Measurements from ENCODE around the gene DCDC2C.

The DCDC2C gene

DNA sequence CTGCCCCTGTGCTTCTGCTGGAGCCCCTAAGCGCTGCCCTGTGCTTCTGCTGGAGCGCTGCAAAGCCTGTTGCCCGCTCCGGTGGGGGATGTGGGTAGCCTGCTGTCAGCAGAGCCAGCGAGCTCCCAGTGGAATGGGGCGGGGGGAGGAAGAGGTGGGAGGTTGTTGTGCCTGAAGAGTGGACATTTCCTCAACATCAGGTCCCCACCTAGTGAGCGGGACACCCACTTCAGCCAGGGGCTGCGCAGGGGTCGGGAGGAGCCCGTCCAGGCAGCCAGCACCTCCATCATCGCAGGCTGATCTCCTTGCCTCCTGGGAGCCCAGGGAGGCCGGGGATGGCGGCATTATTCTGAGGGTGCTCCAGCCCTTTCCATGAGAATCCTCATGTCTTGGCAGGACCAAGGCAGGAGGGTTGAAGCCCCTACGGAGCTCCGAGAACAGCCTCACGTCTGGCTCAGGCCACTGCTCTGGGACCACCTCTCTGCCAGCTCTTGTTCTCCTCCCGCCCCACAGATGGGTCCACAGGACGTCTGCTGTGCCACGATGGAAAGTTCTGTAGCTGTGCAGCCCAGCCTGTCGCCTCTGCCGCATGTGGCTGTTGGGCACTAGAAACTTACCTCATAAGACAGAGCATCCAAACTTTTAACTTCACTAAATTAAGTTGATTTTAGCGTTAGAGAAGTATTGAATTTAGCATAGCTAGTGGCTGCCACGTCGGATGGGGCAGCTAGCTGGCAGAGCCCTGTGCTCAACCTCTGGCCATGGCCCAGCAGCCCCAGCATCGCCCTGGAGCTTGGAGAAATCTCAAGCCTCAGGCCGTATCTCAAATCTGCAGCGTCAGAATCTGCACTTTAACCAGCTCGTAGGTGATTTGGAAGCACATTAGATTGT is 47.3 kb upstream of the DCDC2C start:
- Histone ChIP-seq H3K36me3 (ENCODE audit: insufficient read depth, low read length) (no peaks in the 10 kb centered on the region), H3K4me1 (ENCODE audit: insufficient read depth, low read length, poor library complexity, severe bottlenecking) (peaks cover 7% of the 10 kb centered on the region), H3K9me2 (replicated peaks; ENCODE audit: low read depth, low read length) (no peaks in the 10 kb centered on the region), H3K9ac (ENCODE audit: low read depth, low read length, poor library complexity, severe bottlenecking) (no peak overlapping the region), H4K20me1 (ENCODE audit: insufficient read depth, low read length, poor library complexity, severe bottlenecking) (no peaks in the 10 kb centered on the region), H3F3A (ENCODE audit: low read depth) (no peaks in the 10 kb centered on the region), H2AFZ (ENCODE audit: low read length) (no peak overlapping the region), H3K27me3 (ENCODE audit: insufficient read depth, low read length, poor library complexity, severe bottlenecking) (no peaks in the 10 kb centered on the region), H3K79me2 (ENCODE audit: insufficient read depth, low read length) (no peaks in the 10 kb centered on the region), H3K4me2 (ENCODE audit: low read depth, low read length, poor library complexity, severe bottlenecking) (no peak overlapping the region), H3K4me3 (ENCODE audit: low read length, poor library complexity, severe bottlenecking) (no peak overlapping the region), H3K9me3 (ENCODE audit: insufficient read depth, low read depth, low read length) (no peaks in the 10 kb centered on the region)
- TF ChIP-seq, protein P1, sequence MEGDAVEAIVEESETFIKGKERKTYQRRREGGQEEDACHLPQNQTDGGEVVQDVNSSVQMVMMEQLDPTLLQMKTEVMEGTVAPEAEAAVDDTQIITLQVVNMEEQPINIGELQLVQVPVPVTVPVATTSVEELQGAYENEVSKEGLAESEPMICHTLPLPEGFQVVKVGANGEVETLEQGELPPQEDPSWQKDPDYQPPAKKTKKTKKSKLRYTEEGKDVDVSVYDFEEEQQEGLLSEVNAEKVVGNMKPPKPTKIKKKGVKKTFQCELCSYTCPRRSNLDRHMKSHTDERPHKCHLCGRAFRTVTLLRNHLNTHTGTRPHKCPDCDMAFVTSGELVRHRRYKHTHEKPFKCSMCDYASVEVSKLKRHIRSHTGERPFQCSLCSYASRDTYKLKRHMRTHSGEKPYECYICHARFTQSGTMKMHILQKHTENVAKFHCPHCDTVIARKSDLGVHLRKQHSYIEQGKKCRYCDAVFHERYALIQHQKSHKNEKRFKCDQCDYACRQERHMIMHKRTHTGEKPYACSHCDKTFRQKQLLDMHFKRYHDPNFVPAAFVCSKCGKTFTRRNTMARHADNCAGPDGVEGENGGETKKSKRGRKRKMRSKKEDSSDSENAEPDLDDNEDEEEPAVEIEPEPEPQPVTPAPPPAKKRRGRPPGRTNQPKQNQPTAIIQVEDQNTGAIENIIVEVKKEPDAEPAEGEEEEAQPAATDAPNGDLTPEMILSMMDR (conservative IDR thresholded peaks at IDR 0.05; ENCODE audit: low read length) = no peak
- no peak for TF ChIP-seq EZH2phosphoT487 (IDR thresholded peaks at IDR 0.05; ENCODE audit: borderline replicate concordance)

DNA sequence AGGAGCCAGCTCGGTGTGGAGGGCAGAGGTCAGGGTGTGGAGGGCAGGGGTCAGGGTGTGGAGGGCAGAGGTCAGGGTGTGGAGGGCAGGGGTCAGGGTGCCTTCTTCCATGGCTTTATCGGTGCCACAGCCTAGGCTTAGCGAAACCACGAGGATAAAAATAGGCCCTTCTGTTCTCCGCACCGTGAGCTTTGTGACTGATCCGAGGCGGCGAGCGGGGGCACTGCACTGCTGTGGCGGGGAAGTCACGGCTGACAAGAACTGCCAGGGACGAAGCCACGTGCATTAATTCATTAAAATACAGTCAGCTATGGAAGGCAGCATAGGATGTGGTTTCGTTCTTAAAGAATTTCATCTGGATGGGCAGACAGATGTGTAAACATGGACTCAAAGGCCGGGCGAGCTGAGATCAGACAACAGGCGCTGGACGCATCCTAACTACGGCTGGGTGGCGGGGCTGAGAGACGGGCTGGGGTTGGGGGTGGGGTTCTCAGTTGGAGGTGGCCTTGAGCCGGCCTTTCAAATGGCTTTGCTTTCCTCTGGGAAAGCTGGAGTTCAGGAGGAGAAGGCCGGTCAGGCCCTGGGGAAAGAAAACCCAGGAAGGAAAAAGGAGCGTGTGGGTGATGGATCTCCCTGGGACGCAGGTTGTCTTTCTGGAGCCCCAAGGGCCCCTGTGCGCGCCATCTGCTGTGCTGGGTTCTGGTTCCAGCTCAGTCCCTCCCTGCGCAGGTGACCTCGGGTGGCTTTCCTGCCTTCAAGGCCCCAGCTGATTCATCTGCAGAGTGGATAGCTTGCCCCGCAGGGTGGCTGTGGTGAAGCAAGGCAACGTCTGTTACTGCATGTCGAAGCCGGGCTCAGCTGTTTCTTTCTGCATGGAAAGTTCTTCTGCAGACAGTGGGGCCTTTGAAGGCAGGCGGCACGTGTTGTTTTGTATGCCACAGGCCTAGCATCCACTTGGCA is 46.3 kb upstream of the DCDC2C start:
- Histone ChIP-seq H3K4me2 (ENCODE audit: low read depth, low read length, poor library complexity, severe bottlenecking) (no peak overlapping the region), H3K79me2 (ENCODE audit: insufficient read depth, low read length) (no peaks in the 10 kb centered on the region), H3K9me2 (replicated peaks; ENCODE audit: low read depth, low read length) (no peaks in the 10 kb centered on the region), H3K27me3 (ENCODE audit: insufficient read depth, low read length, poor library complexity, severe bottlenecking) (no peaks in the 10 kb centered on the region), H4K20me1 (ENCODE audit: insufficient read depth, low read length, poor library complexity, severe bottlenecking) (no peaks in the 10 kb centered on the region), H3K4me1 (ENCODE audit: insufficient read depth, low read length, poor library complexity, severe bottlenecking) (peaks cover 2% of the 10 kb centered on the region), H3K9me3 (ENCODE audit: insufficient read depth, low read depth, low read length) (no peaks in the 10 kb centered on the region), H2AFZ (ENCODE audit: low read length) (no peak overlapping the region), H3K4me3 (ENCODE audit: low read length, poor library complexity, severe bottlenecking) (no peak overlapping the region), H3K9ac (ENCODE audit: low read depth, low read length, poor library complexity, severe bottlenecking) (no peak overlapping the region), H3K36me3 (ENCODE audit: insufficient read depth, low read length) (no peaks in the 10 kb centered on the region), H3F3A (ENCODE audit: low read depth) (no peaks in the 10 kb centered on the region)
- TF ChIP-seq EZH2phosphoT487 (IDR thresholded peaks at IDR 0.05; ENCODE audit: borderline replicate concordance) = no peak
- TF ChIP-seq, protein P1 (conservative IDR thresholded peaks at IDR 0.05; ENCODE audit: low read length) = no peak

DNA sequence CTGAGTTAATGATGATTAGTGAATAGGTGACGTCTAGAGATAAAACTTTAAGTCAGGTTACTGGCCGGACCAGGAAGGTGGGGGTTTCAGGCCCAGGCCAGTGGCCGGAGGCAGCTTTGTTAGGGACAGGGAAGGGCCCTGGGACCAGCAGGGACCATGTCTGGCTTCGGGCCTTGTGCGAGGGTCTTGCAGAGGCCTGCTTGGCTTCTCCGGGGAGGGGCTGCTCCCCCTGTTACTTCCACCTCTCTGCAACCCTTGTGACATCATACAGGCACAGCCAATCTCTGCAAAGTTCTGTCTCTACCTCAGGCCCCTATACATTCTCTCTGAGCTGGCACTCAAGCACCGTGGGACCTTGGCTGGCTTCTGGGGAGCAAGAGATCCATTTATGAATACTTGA is 45.5 kb upstream of the DCDC2C start, which contains the start of gene ALLC:
Gene ALLC (plus strand): TSS at position 320 of the 400 bp plus-strand sequence. CDS start 12,958 bp downstream, outside the sequence.
- Histone ChIP-seq H3K79me2 (ENCODE audit: insufficient read depth, low read length) (no peaks in the 10 kb centered on the region), H4K20me1 (ENCODE audit: insufficient read depth, low read length, poor library complexity, severe bottlenecking) (no peaks in the 10 kb centered on the region), H3K36me3 (ENCODE audit: insufficient read depth, low read length) (no peaks in the 10 kb centered on the region), H3K9me3 (ENCODE audit: insufficient read depth, low read depth, low read length) (no peaks in the 10 kb centered on the region), H3F3A (ENCODE audit: low read depth) (no peaks in the 10 kb centered on the region), H3K27me3 (ENCODE audit: insufficient read depth, low read length, poor library complexity, severe bottlenecking) (no peaks in the 10 kb centered on the region), H3K9ac (ENCODE audit: low read depth, low read length, poor library complexity, severe bottlenecking) (no peak within 1 kb of the TSS), H3K9me2 (replicated peaks; ENCODE audit: low read depth, low read length) (no peaks in the 10 kb centered on the region), H3K4me2 (ENCODE audit: low read depth, low read length, poor library complexity, severe bottlenecking) (no peak within 1 kb of the TSS), H2AFZ (ENCODE audit: low read length) (no peak within 1 kb of the TSS), H3K4me1 (ENCODE audit: insufficient read depth, low read length, poor library complexity, severe bottlenecking) (no peaks in the 10 kb centered on the region), H3K4me3 (ENCODE audit: low read length, poor library complexity, severe bottlenecking) (no peak within 1 kb of the TSS)
- TF ChIP-seq EZH2phosphoT487 (IDR thresholded peaks at IDR 0.05; ENCODE audit: borderline replicate concordance) = no peak
- TF ChIP-seq, protein P1 (conservative IDR thresholded peaks at IDR 0.05; ENCODE audit: low read length) = no peak
